GM18858 (cell line): ENCODE results near the gene SESTD1.
A peak's percentile ranks its signal among the peaks of the same experiment; 100 is the strongest.
"Not testable (repeated sequence)": the region's sequence is repeated elsewhere in the genome, so short reads cannot be mapped to it uniquely, and the experiment has no call there.

Source experiments
- ATAC-seq: cut with Tn5 transposase; IDR thresholded peaks from one replicate; pipeline ENCODE4 v1.9.1; 2021; ENCODE audit not compliant: unreplicated experiment

SESTD1 gene

GRCh38 chr2:179238027-179238426, 26.6 kb downstream of the SESTD1 start:
- no peak for ATAC-seq

GRCh38 chr2:179237209-179237946, 27.3 kb downstream of the SESTD1 start:
- ATAC-seq, result no peak

GRCh38 chr2:179235463-179236108, 29.0 kb downstream of the SESTD1 start:
- ATAC-seq, result no peak

- no peak for ATAC-seq
Observed at GRCh38 chr2:179234658-179235240, 29.9 kb downstream of the SESTD1 start.

- ATAC-seq, result no peak
Observed at GRCh38 chr2:179233626-179234430, 30.8 kb downstream of the SESTD1 start.

- ATAC-seq, result no peak
Observed at GRCh38 chr2:179233083-179233490, 31.5 kb downstream of the SESTD1 start.

GRCh38 chr2:179226961-179227259, 37.7 kb downstream of the SESTD1 start:
- ATAC-seq, result no peak

- no peak for ATAC-seq
Observed at GRCh38 chr2:179226203-179226960, 38.2 kb downstream of the SESTD1 start.

- no peak for ATAC-seq
Observed at GRCh38 chr2:179224361-179224760, 40.3 kb downstream of the SESTD1 start.

- ATAC-seq, result no peak
Observed at GRCh38 chr2:179222076-179222475, 42.6 kb downstream of the SESTD1 start.

- peak; percentile 83 for ATAC-seq
Observed at GRCh38 chr2:179218848-179219594, 45.6 kb downstream of the SESTD1 start.

GRCh38 chr2:179214671-179215070, 50.0 kb downstream of the SESTD1 start:
- not testable (repeated sequence) for ATAC-seq

GRCh38 chr2:179211355-179211754, 53.3 kb downstream of the SESTD1 start:
- ATAC-seq, result no peak

GRCh38 chr2:179208277-179208676, 56.4 kb downstream of the SESTD1 start:
- not testable (repeated sequence) for ATAC-seq

- ATAC-seq, result no peak
Observed at GRCh38 chr2:179207047-179207446, 57.6 kb downstream of the SESTD1 start.

- ATAC-seq, result no peak
Observed at GRCh38 chr2:179201869-179202268, 62.8 kb downstream of the SESTD1 start.

GRCh38 chr2:179195926-179196590, 68.6 kb downstream of the SESTD1 start:
- ATAC-seq, result not testable (repeated sequence)

- no peak for ATAC-seq
Observed at GRCh38 chr2:179195141-179195540, 69.5 kb downstream of the SESTD1 start.

- no peak for ATAC-seq
Observed at GRCh38 chr2:179193759-179194394, 70.8 kb downstream of the SESTD1 start.
